HL-60 (cell line): ENCODE data around the gene MLH1.

ENCODE experiments used
- POLR2AphosphoS5 ChIP-seq: IDR thresholded peaks from 2 replicates; pipeline ENCODE4 v1.6.1; 2012; ENCODE audit warnings: low read depth
- TF ChIP-seq, protein P1 (sequence below): IDR thresholded peaks from one replicate; pipeline ENCODE4 v1.5.1; 2011; ENCODE audit warnings: low read length, control low read depth, inconsistent platforms; ENCODE audit not compliant: insufficient read depth

- TF ChIP-seq, protein P1, sequence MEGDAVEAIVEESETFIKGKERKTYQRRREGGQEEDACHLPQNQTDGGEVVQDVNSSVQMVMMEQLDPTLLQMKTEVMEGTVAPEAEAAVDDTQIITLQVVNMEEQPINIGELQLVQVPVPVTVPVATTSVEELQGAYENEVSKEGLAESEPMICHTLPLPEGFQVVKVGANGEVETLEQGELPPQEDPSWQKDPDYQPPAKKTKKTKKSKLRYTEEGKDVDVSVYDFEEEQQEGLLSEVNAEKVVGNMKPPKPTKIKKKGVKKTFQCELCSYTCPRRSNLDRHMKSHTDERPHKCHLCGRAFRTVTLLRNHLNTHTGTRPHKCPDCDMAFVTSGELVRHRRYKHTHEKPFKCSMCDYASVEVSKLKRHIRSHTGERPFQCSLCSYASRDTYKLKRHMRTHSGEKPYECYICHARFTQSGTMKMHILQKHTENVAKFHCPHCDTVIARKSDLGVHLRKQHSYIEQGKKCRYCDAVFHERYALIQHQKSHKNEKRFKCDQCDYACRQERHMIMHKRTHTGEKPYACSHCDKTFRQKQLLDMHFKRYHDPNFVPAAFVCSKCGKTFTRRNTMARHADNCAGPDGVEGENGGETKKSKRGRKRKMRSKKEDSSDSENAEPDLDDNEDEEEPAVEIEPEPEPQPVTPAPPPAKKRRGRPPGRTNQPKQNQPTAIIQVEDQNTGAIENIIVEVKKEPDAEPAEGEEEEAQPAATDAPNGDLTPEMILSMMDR, result no peak
- TF ChIP-seq POLR2AphosphoS5, result no peak
These were observed 79.6 kb downstream of the MLH1 start for GRCh38 chr3:37072892-37073291.
